HepG2 (cell line): ENCODE measurements around the gene DTNB.

ENCODE experiments used
- CEBPB ChIP-seq: IDR thresholded peaks from 2 replicates; pipeline ENCODE4 v1.6.1; 2011; ENCODE audit warnings: low read depth, low read length, improper control_type of control experiment, borderline replicate concordance
- CREB1 ChIP-seq, 2 experiments: fragments of 450-650 bp in 1 of 2; IDR thresholded peaks; 2 replicates each; pipeline ENCODE4 v1.6.1; 2016 to 2017; ENCODE audit warnings: control low read depth in 1 of 2, mild to moderate bottlenecking in 1 of 2, missing compliant biosample characterization in 1 of 2, missing genetic modification characterization in 1 of 2
- HDAC1 ChIP-seq: sonication (generic); formaldehyde crosslinking; IDR thresholded peaks from 2 replicates; pipeline ENCODE4 v1.5.1; 2020; ENCODE audit warnings: mild to moderate bottlenecking, missing genetic modification reagents
- JUN ChIP-seq: sonication (generic); formaldehyde crosslinking; IDR thresholded peaks from 2 replicates; pipeline ENCODE4 v1.4.0; 2020; ENCODE audit warnings: mild to moderate bottlenecking, missing genetic modification reagents
- MYC ChIP-seq: sonication (generic); formaldehyde crosslinking; IDR thresholded peaks from 2 replicates; pipeline ENCODE4 v1.9.0; 2021; ENCODE audit warnings: missing genetic modification reagents, borderline replicate concordance
- POLR2A ChIP-seq, 2 experiments: IDR thresholded peaks; 2 replicates each; pipeline ENCODE4 v1.6.1; 2011; ENCODE audit warnings: low read depth in 2 of 2, low read length in 2 of 2, mild to moderate bottlenecking in 1 of 2, moderate library complexity in 1 of 2; ENCODE audit not compliant: insufficient read depth in 1 of 2
- RAD51 ChIP-seq: fragments of 450-650 bp; IDR thresholded peaks from 2 replicates; pipeline ENCODE4 v1.6.1; 2016; ENCODE audit warnings: borderline replicate concordance
- ZBTB3 ChIP-seq: sonication (generic); formaldehyde crosslinking; IDR thresholded peaks from 2 replicates; pipeline ENCODE4 v1.4.0; 2020; ENCODE audit warnings: low read depth, mild to moderate bottlenecking, moderate library complexity, missing genetic modification reagents, borderline replicate concordance
- ZFX ChIP-seq: sonication (generic); formaldehyde crosslinking; IDR thresholded peaks from 2 replicates; pipeline ENCODE4 v1.4.0; 2020; ENCODE audit warnings: mild to moderate bottlenecking, low read depth, missing genetic modification reagents, moderate library complexity
- TF ChIP-seq, protein P1 (sequence below): sonication (generic); formaldehyde crosslinking; conservative IDR thresholded peaks from 2 replicates; pipeline ENCODE4 v1.4.0; 2020; ENCODE audit warnings: missing genetic modification reagents
- TF ChIP-seq, protein P2 (sequence below), 2 experiments: sonication (generic) in 1 of 2; formaldehyde crosslinking in 1 of 2; IDR thresholded peaks; 2 replicates each; pipeline versions ENCODE4 v1.4.0 to v1.6.1; 2018 to 2020; ENCODE audit warnings: missing genetic modification reagents in 2 of 2, borderline replicate concordance in 1 of 2, low read depth in 1 of 2, mild to moderate bottlenecking in 1 of 2, missing biosample characterization in 1 of 2
- TF ChIP-seq, protein P3 (sequence below): sonication (generic); formaldehyde crosslinking; IDR thresholded peaks from 2 replicates; pipeline ENCODE4 v1.4.0; 2020; ENCODE audit warnings: low read depth, missing genetic modification reagents
- TF ChIP-seq, protein P4 (sequence below): sonication (generic); formaldehyde crosslinking; IDR thresholded peaks from 2 replicates; pipeline ENCODE4 v1.4.0; 2020; ENCODE audit warnings: missing genetic modification reagents

DNA sequence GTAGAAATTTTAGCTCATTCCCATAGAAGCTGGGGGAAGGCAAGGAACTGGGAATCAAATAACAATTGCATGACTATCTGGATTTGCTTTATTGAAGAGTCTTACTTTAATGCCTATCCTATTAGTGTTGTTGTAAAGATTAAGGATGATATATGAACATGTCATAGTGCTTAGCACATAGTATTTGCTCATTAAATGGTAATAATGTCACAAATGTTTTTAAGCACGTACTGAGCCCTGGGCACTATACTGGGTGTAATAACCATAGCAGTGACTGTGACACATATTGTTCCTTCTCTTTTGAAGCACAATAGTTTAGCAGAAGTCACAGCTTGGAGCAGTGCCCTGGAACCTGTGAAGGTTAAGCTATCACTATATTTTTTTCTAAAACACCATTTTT, 47.2 kb upstream of the DTNB start:
- no peak for TF ChIP-seq JUN (CRISPR knock-in tag)
- TF ChIP-seq RAD51, result no peak
- no peak for TF ChIP-seq MYC
- TF ChIP-seq, protein P1, sequence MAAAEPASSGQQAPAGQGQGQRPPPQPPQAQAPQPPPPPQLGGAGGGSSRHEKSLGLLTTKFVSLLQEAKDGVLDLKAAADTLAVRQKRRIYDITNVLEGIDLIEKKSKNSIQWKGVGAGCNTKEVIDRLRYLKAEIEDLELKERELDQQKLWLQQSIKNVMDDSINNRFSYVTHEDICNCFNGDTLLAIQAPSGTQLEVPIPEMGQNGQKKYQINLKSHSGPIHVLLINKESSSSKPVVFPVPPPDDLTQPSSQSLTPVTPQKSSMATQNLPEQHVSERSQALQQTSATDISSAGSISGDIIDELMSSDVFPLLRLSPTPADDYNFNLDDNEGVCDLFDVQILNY (CRISPR knock-in tag), result no peak
- no peak for TF ChIP-seq POLR2A (IDR thresholded peaks at IDR 0.05; ENCODE audit: insufficient read depth in 1 of 2, low read depth in 2 of 2, low read length in 2 of 2)
- no peak for TF ChIP-seq ZFX
- no peak for TF ChIP-seq HDAC1 (CRISPR knock-in tag)
- no peak for TF ChIP-seq ZBTB3 (CRISPR knock-in tag)
- TF ChIP-seq, protein P2, sequence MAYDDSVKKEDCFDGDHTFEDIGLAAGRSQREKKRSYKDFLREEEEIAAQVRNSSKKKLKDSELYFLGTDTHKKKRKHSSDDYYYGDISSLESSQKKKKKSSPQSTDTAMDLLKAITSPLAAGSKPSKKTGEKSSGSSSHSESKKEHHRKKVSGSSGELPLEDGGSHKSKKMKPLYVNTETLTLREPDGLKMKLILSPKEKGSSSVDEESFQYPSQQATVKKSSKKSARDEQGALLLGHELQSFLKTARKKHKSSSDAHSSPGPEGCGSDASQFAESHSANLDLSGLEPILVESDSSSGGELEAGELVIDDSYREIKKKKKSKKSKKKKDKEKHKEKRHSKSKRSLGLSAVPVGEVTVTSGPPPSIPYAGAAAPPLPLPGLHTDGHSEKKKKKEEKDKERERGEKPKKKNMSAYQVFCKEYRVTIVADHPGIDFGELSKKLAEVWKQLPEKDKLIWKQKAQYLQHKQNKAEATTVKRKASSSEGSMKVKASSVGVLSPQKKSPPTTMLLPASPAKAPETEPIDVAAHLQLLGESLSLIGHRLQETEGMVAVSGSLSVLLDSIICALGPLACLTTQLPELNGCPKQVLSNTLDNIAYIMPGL (CRISPR knock-in tag; IDR thresholded peaks at IDR 0.05; ENCODE audit: borderline replicate concordance in 1 of 2, low read depth in 1 of 2), result no peak
- TF ChIP-seq CREB1 (IDR thresholded peaks at IDR 0.05), result no peak
- TF ChIP-seq CREB1 (CRISPR knock-in tag; IDR thresholded peaks at IDR 0.05), result no peak
- TF ChIP-seq, protein P3, sequence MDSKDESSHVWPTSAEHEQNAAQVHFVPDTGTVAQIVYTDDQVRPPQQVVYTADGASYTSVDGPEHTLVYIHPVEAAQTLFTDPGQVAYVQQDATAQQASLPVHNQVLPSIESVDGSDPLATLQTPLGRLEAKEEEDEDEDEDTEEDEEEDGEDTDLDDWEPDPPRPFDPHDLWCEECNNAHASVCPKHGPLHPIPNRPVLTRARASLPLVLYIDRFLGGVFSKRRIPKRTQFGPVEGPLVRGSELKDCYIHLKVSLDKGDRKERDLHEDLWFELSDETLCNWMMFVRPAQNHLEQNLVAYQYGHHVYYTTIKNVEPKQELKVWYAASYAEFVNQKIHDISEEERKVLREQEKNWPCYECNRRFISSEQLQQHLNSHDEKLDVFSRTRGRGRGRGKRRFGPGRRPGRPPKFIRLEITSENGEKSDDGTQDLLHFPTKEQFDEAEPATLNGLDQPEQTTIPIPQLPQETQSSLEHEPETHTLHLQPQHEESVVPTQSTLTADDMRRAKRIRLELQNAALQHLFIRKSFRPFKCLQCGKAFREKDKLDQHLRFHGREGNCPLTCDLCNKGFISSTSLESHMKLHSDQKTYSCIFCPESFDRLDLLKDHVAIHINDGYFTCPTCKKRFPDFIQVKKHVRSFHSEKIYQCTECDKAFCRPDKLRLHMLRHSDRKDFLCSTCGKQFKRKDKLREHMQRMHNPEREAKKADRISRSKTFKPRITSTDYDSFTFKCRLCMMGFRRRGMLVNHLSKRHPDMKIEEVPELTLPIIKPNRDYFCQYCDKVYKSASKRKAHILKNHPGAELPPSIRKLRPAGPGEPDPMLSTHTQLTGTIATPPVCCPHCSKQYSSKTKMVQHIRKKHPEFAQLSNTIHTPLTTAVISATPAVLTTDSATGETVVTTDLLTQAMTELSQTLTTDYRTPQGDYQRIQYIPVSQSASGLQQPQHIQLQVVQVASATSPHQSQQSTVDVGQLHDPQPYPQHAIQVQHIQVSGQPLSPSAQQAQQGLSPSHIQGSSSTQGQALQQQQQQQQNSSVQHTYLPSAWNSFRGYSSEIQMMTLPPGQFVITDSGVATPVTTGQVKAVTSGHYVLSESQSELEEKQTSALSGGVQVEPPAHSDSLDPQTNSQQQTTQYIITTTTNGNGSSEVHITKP (CRISPR knock-in tag), result no peak
- TF ChIP-seq, protein P4, sequence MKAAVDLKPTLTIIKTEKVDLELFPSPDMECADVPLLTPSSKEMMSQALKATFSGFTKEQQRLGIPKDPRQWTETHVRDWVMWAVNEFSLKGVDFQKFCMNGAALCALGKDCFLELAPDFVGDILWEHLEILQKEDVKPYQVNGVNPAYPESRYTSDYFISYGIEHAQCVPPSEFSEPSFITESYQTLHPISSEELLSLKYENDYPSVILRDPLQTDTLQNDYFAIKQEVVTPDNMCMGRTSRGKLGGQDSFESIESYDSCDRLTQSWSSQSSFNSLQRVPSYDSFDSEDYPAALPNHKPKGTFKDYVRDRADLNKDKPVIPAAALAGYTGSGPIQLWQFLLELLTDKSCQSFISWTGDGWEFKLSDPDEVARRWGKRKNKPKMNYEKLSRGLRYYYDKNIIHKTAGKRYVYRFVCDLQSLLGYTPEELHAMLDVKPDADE (CRISPR knock-in tag), result no peak
- no peak for TF ChIP-seq CEBPB
